GM19395 (cell line): ENCODE results near the gene OPCML.

Experiments
- ATAC-seq: cut with Tn5 transposase; IDR thresholded peaks from one replicate; pipeline ENCODE4 v1.9.1; 2021; ENCODE audit warnings: mild to moderate bottlenecking, moderate library complexity; ENCODE audit not compliant: unreplicated experiment

The OPCML gene

GRCh38 chr11:132874638-132875037, 657.7 kb downstream of the OPCML start:
- no peak for ATAC-seq

GRCh38 chr11:132873841-132874240, 658.5 kb downstream of the OPCML start:
- ATAC-seq: no peak

- no peak for ATAC-seq
Measured at GRCh38 chr11:132872211-132872610, 660.1 kb downstream of the OPCML start.

GRCh38 chr11:132866783-132867545, 665.3 kb downstream of the OPCML start:
- no peak for ATAC-seq

GRCh38 chr11:132865623-132866022, 666.7 kb downstream of the OPCML start:
- no peak for ATAC-seq

- ATAC-seq: no peak
Measured at GRCh38 chr11:132864811-132865576, 667.3 kb downstream of the OPCML start.

GRCh38 chr11:132862933-132863332, 669.4 kb downstream of the OPCML start:
- no peak for ATAC-seq

GRCh38 chr11:132862137-132862536, 670.2 kb downstream of the OPCML start:
- no peak for ATAC-seq

GRCh38 chr11:132859306-132859705, 673.0 kb downstream of the OPCML start:
- ATAC-seq: no peak

GRCh38 chr11:132858223-132858622, 674.1 kb downstream of the OPCML start:
- ATAC-seq: no peak

GRCh38 chr11:132856032-132856431, 676.3 kb downstream of the OPCML start:
- no peak for ATAC-seq

GRCh38 chr11:132855516-132855915, 676.8 kb downstream of the OPCML start:
- no peak for ATAC-seq

GRCh38 chr11:132853886-132854285, 678.4 kb downstream of the OPCML start:
- ATAC-seq: no peak

- ATAC-seq: no peak
Measured at GRCh38 chr11:132852361-132852760, 679.9 kb downstream of the OPCML start.

- ATAC-seq: no peak
Measured at GRCh38 chr11:132851247-132851646, 681.1 kb downstream of the OPCML start.

- no peak for ATAC-seq
Measured at GRCh38 chr11:132850266-132850665, 682.0 kb downstream of the OPCML start.

GRCh38 chr11:132848336-132848735, 684.0 kb downstream of the OPCML start:
- ATAC-seq: no peak

- no peak for ATAC-seq
Measured at GRCh38 chr11:132846075-132846474, 686.2 kb downstream of the OPCML start.

- ATAC-seq: no peak
Measured at GRCh38 chr11:132844956-132845696, 687.2 kb downstream of the OPCML start.

- no peak for ATAC-seq
Measured at GRCh38 chr11:132840660-132841059, 691.6 kb downstream of the OPCML start.

- no peak for ATAC-seq
Measured at GRCh38 chr11:132840191-132840590, 692.1 kb downstream of the OPCML start.
